ENCODE data around the gene RASSF4.
A peak's percentile ranks its signal among the peaks of the same experiment; 100 is the strongest.

Gene RASSF4, protein sequence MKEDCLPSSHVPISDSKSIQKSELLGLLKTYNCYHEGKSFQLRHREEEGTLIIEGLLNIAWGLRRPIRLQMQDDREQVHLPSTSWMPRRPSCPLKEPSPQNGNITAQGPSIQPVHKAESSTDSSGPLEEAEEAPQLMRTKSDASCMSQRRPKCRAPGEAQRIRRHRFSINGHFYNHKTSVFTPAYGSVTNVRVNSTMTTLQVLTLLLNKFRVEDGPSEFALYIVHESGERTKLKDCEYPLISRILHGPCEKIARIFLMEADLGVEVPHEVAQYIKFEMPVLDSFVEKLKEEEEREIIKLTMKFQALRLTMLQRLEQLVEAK

DNA sequence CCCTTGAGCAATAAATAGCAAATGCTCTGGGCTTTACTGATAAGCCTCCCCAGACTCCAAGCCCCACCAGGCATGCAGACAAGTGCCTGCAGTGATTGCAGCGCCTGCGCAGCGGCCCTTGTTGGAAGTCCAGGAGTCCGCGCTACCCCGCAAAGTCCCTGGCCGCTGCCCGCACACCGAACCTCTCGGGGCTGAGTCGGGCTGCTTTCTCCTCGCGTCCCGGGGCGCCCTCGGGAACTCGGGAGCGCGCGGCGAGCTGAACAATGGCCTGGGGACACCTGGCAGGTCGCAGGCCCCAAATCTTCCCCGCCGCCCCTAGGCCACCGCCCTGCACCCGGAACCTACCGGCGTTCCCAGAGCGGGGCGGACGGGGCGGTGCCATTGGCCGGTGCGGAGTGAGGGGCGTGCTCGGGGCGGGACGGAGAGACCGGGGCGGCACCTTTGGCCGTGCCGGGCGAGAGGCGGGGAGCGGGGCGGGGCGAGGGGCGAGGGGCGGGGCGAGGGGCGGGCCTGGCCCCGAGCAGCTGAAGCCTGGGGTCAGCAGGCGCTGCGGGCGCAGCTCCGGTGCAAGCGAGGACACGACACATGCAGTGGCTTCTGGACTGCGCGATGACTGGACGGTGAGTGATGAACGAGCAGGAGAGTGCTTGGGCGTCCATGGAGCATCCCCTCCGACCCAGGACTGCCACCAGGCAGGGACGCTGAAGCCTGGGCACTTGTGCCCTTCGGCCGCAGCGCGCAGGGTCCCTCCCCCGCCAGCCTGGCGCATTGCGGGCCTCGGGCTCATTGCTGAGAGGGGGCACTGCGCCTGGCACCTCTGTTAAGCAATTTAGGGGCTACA, at the start of gene RASSF4:
TSS of gene RASSF4 (plus strand) at position 556 of the 841 bp plus-strand sequence. CDS start 10,401 bp downstream, outside the sequence.
- Histone ChIP-seq H3K4me1 (ENCODE audit: insufficient read depth, low read length) (peaks cover 46% of the 10 kb centered on the region), H3K27ac (ENCODE audit: low read depth, low read length) (peak within 1 kb of the TSS; percentile 96), H3K36me3 (ENCODE audit: insufficient read depth, low read length) (peaks cover 9% of the 10 kb centered on the region), H3K27me3 (ENCODE audit: control insufficient read depth in 1 of 2, insufficient read depth in 2 of 2, low read length in 2 of 2) (no peaks in the 10 kb centered on the region), H3K9ac (ENCODE audit: low read length) (peak within 1 kb of the TSS; percentile 62), H3K9me3 (ENCODE audit: low read length) (no peaks in the 10 kb centered on the region), H3K4me3 (ENCODE audit: low read depth in 1 of 2, low read length in 2 of 2) (peak within 1 kb of the TSS; percentile 81 to 86)

DNA sequence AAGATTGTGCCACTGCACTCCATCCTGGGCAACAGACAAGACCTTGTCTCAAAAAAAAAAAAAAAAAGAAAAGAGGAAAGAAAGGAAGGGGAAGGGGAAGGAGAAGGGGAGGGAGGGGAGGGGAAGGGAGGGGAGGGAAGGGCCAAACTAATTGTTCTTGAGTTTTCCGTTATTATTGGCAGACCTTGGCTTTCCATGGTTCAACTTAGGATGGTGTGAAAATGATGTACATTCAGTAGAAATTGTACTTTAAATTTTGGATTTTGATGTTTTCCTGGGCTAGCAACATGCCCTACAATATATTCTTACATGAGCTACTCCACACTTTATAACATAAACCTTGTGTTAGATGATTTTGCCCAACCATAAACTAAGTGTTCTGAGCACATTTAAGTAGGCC, 49.7 kb upstream of the RASSF4 start:
- H3K9ac ChIP-seq (ENCODE audit: low read length) = no peak overlapping the region
- H3K27me3 ChIP-seq (ENCODE audit: control insufficient read depth in 1 of 2, insufficient read depth in 2 of 2, low read length in 2 of 2) = no peaks in the 10 kb centered on the region
- no peaks in the 10 kb centered on the region for H3K36me3 ChIP-seq (ENCODE audit: insufficient read depth, low read length)
- H3K9me3 ChIP-seq (ENCODE audit: low read length) = no peaks in the 10 kb centered on the region
- no peak overlapping the region for H3K27ac ChIP-seq (ENCODE audit: low read depth, low read length)
- no peaks in the 10 kb centered on the region for H3K4me1 ChIP-seq (ENCODE audit: insufficient read depth, low read length)
- no peak overlapping the region for H3K4me3 ChIP-seq (ENCODE audit: low read depth in 1 of 2, low read length in 2 of 2)

DNA sequence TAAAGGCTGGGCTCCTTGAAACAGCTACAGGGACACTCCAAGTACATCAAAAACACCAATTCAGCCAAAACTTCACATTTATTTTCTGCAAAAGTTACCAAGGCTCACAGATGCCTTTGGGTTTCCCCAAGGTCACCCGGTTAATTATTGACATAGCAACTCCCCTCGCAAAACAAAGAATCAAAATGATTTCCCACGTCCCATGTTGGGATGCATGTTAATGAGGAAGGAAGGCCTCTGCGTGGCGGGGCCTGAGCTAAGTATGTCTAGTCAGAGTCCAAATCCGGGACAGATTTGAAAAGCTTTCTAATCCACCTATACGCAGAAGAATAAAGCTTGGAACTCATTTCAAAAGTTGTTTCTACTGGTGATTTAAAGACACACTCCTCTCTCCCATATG, 49.0 kb upstream of the RASSF4 start:
- Histone ChIP-seq H3K27me3 (ENCODE audit: control insufficient read depth in 1 of 2, insufficient read depth in 2 of 2, low read length in 2 of 2) (no peaks in the 10 kb centered on the region), H3K4me1 (ENCODE audit: insufficient read depth, low read length) (no peaks in the 10 kb centered on the region), H3K9me3 (ENCODE audit: low read length) (no peaks in the 10 kb centered on the region), H3K36me3 (ENCODE audit: insufficient read depth, low read length) (no peaks in the 10 kb centered on the region), H3K9ac (ENCODE audit: low read length) (no peak overlapping the region), H3K4me3 (ENCODE audit: low read depth in 1 of 2, low read length in 2 of 2) (no peak overlapping the region), H3K27ac (ENCODE audit: low read depth, low read length) (no peak overlapping the region)

- H3K9me3 ChIP-seq (ENCODE audit: low read length) = no peaks in the 10 kb centered on the region
- H3K9ac ChIP-seq (ENCODE audit: low read length) = no peak within 1 kb of the TSS
- no peaks in the 10 kb centered on the region for H3K36me3 ChIP-seq (ENCODE audit: insufficient read depth, low read length)
- H3K27ac ChIP-seq (ENCODE audit: low read depth, low read length) = no peak within 1 kb of the TSS
- no peaks in the 10 kb centered on the region for H3K27me3 ChIP-seq (ENCODE audit: control insufficient read depth in 1 of 2, insufficient read depth in 2 of 2, low read length in 2 of 2)
- no peak within 1 kb of the TSS for H3K4me3 ChIP-seq (ENCODE audit: low read depth in 1 of 2, low read length in 2 of 2)
- H3K4me1 ChIP-seq (ENCODE audit: insufficient read depth, low read length) = no peaks in the 10 kb centered on the region
These were observed 48.5 kb upstream of the RASSF4 start, which contains the start of gene TMEM72 for GRCh38 chr10:44911081-44911540. TMEM72 (plus strand) TSS chr10:44911337; CDS start chr10:44911513, 176 bp downstream.

DNA sequence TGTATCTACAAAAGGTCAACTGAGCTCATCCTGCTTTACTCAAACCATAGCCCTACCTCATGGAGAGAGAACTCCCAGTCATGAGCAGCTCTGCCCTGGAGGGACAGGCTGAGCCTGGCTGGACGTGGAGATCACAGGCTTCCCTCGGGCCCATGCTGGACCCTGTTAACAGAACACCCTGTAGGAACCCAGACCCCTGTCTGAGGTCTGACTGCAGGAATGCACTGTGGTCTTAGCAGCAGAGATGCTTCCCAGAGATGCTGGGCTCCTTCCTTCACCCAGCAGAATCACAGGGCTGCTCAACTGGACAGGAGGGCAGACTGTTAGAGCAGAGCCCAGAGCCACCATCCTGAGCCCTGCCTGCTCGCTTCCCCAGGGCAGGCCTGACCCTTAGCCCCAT, 47.7 kb upstream of the RASSF4 start:
- no peak overlapping the region for H3K4me3 ChIP-seq (ENCODE audit: low read depth in 1 of 2, low read length in 2 of 2)
- no peaks in the 10 kb centered on the region for H3K27me3 ChIP-seq (ENCODE audit: control insufficient read depth in 1 of 2, insufficient read depth in 2 of 2, low read length in 2 of 2)
- no peak overlapping the region for H3K27ac ChIP-seq (ENCODE audit: low read depth, low read length)
- no peaks in the 10 kb centered on the region for H3K4me1 ChIP-seq (ENCODE audit: insufficient read depth, low read length)
- H3K9me3 ChIP-seq (ENCODE audit: low read length) = no peaks in the 10 kb centered on the region
- no peaks in the 10 kb centered on the region for H3K36me3 ChIP-seq (ENCODE audit: insufficient read depth, low read length)
- no peak overlapping the region for H3K9ac ChIP-seq (ENCODE audit: low read length)

GRCh38 chr10:44913350-44914081, 46.1 kb upstream of the RASSF4 start:
- Histone ChIP-seq H3K4me3 (ENCODE audit: low read depth in 1 of 2, low read length in 2 of 2) (no peak overlapping the region), H3K9ac (ENCODE audit: low read length) (no peak overlapping the region), H3K9me3 (ENCODE audit: low read length) (no peaks in the 10 kb centered on the region), H3K36me3 (ENCODE audit: insufficient read depth, low read length) (no peaks in the 10 kb centered on the region), H3K4me1 (ENCODE audit: insufficient read depth, low read length) (no peaks in the 10 kb centered on the region), H3K27me3 (ENCODE audit: control insufficient read depth in 1 of 2, insufficient read depth in 2 of 2, low read length in 2 of 2) (no peaks in the 10 kb centered on the region), H3K27ac (ENCODE audit: low read depth, low read length) (no peak overlapping the region)

GRCh38 chr10:44914891-44915290, 44.7 kb upstream of the RASSF4 start:
- Histone ChIP-seq H3K36me3 (ENCODE audit: insufficient read depth, low read length) (no peaks in the 10 kb centered on the region), H3K27me3 (ENCODE audit: control insufficient read depth in 1 of 2, insufficient read depth in 2 of 2, low read length in 2 of 2) (no peaks in the 10 kb centered on the region), H3K4me1 (ENCODE audit: insufficient read depth, low read length) (no peaks in the 10 kb centered on the region), H3K27ac (ENCODE audit: low read depth, low read length) (no peak overlapping the region), H3K4me3 (ENCODE audit: low read depth in 1 of 2, low read length in 2 of 2) (no peak overlapping the region), H3K9ac (ENCODE audit: low read length) (no peak overlapping the region), H3K9me3 (ENCODE audit: low read length) (no peaks in the 10 kb centered on the region)

DNA sequence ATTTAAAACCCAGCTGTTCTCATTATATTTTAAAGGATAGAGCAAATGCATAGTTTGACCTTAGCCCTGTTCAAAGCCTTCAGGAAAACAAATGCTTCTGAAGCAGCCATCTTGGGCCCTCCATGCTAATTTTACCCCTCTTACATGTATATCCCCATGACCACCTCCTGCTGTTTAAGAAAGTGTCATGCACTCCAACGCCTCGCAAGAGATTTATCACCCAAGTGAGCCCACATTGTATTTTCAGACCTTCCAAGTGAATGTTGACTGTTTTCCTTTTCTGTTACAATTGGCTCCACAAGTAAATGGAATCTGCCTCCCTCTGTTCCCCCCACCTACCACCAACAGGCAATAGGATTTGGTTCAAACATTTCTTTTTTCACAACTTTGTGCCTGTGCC, 43.2 kb upstream of the RASSF4 start:
- no peaks in the 10 kb centered on the region for H3K36me3 ChIP-seq (ENCODE audit: insufficient read depth, low read length)
- no peak overlapping the region for H3K27ac ChIP-seq (ENCODE audit: low read depth, low read length)
- H3K4me1 ChIP-seq (ENCODE audit: insufficient read depth, low read length) = no peaks in the 10 kb centered on the region
- H3K9me3 ChIP-seq (ENCODE audit: low read length) = no peaks in the 10 kb centered on the region
- no peaks in the 10 kb centered on the region for H3K27me3 ChIP-seq (ENCODE audit: control insufficient read depth in 1 of 2, insufficient read depth in 2 of 2, low read length in 2 of 2)
- H3K4me3 ChIP-seq (ENCODE audit: low read depth in 1 of 2, low read length in 2 of 2) = no peak overlapping the region
- H3K9ac ChIP-seq (ENCODE audit: low read length) = no peak overlapping the region

- H3K27ac ChIP-seq (ENCODE audit: low read depth, low read length) = no peak overlapping the region
These were observed 41.8 kb upstream of the RASSF4 start for GRCh38 chr10:44917848-44918247.

DNA sequence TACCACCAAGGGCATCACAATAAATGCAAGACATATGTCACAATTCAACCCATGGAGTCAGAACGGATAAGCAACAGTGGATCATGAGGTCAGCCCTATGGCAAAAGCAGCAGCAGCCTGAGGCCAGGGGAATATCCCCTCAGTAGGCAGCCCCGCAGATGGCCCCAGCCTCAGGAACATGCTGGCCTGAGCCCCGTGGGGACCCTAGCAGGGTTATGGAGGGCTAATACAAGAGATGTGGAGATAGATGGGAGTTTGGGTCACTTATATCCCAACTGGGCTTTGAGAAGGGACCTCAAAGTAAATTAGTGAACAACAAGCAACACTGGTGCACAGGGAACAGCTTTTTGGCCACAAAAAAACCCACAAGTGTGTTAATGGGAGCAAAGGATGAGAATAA, 39.4 kb upstream of the RASSF4 start:
- no peaks in the 10 kb centered on the region for H3K27me3 ChIP-seq (ENCODE audit: control insufficient read depth in 1 of 2, insufficient read depth in 2 of 2, low read length in 2 of 2)
- no peak overlapping the region for H3K4me3 ChIP-seq (ENCODE audit: low read depth in 1 of 2, low read length in 2 of 2)
- H3K4me1 ChIP-seq (ENCODE audit: insufficient read depth, low read length) = no peaks in the 10 kb centered on the region
- H3K9me3 ChIP-seq (ENCODE audit: low read length) = no peaks in the 10 kb centered on the region
- H3K36me3 ChIP-seq (ENCODE audit: insufficient read depth, low read length) = no peaks in the 10 kb centered on the region
- no peak overlapping the region for H3K27ac ChIP-seq (ENCODE audit: low read depth, low read length)
- no peak overlapping the region for H3K9ac ChIP-seq (ENCODE audit: low read length)

More at GRCh38 chr10:44917848-44918247, 41.8 kb upstream of the RASSF4 start:
- Histone ChIP-seq H3K4me3 (ENCODE audit: low read depth in 1 of 2, low read length in 2 of 2) (no peak overlapping the region), H3K9me3 (ENCODE audit: low read length) (no peaks in the 10 kb centered on the region), H3K36me3 (ENCODE audit: insufficient read depth, low read length) (no peaks in the 10 kb centered on the region), H3K4me1 (ENCODE audit: insufficient read depth, low read length) (no peaks in the 10 kb centered on the region), H3K9ac (ENCODE audit: low read length) (no peak overlapping the region), H3K27me3 (ENCODE audit: control insufficient read depth in 1 of 2, insufficient read depth in 2 of 2, low read length in 2 of 2) (no peaks in the 10 kb centered on the region)

GRCh38 chr10:44921061-44921460, 38.5 kb upstream of the RASSF4 start:
- Histone ChIP-seq H3K36me3 (ENCODE audit: insufficient read depth, low read length) (no peaks in the 10 kb centered on the region), H3K27me3 (ENCODE audit: control insufficient read depth in 1 of 2, insufficient read depth in 2 of 2, low read length in 2 of 2) (no peaks in the 10 kb centered on the region), H3K4me1 (ENCODE audit: insufficient read depth, low read length) (no peaks in the 10 kb centered on the region), H3K4me3 (ENCODE audit: low read depth in 1 of 2, low read length in 2 of 2) (no peak overlapping the region), H3K9me3 (ENCODE audit: low read length) (no peaks in the 10 kb centered on the region), H3K9ac (ENCODE audit: low read length) (no peak overlapping the region), H3K27ac (ENCODE audit: low read depth, low read length) (no peak overlapping the region)

Data from muscle layer of colon (tissue), 2 donors.